Stimulated activated CD8-positive, alpha-beta memory T cell treated with anti-CD3 and anti-CD28 coated beads, Interleukin-2, amount 100 ng/mL, for 48 hours (primary cell): ENCODE data around the gene RCOR1.
"Not testable (repeated sequence)": the region's sequence is repeated elsewhere in the genome, so short reads cannot be mapped to it uniquely, and the experiment has no call there.

Source experiments
- DNase-seq, 2 donors: peaks; one replicate each; pipeline ENCODE4 v3.0.0-alpha.2; 2020; ENCODE audit warnings: low read depth in 2 of 2

RCOR1 gene

GRCh38 chr14:102591944-102592762, at the start of gene RCOR1:
Gene RCOR1 (plus strand): TSS chr14:102592649. CDS start chr14:102592887, 238 bp downstream.
- peak; percentile 97 to 98 for DNase-seq

- DNase-seq: no peak
Observed at GRCh38 chr14:102544046-102544746, 48.3 kb upstream of the RCOR1 start.

GRCh38 chr14:102544747-102545460, 47.5 kb upstream of the RCOR1 start:
- DNase-seq: no peak

DNA sequence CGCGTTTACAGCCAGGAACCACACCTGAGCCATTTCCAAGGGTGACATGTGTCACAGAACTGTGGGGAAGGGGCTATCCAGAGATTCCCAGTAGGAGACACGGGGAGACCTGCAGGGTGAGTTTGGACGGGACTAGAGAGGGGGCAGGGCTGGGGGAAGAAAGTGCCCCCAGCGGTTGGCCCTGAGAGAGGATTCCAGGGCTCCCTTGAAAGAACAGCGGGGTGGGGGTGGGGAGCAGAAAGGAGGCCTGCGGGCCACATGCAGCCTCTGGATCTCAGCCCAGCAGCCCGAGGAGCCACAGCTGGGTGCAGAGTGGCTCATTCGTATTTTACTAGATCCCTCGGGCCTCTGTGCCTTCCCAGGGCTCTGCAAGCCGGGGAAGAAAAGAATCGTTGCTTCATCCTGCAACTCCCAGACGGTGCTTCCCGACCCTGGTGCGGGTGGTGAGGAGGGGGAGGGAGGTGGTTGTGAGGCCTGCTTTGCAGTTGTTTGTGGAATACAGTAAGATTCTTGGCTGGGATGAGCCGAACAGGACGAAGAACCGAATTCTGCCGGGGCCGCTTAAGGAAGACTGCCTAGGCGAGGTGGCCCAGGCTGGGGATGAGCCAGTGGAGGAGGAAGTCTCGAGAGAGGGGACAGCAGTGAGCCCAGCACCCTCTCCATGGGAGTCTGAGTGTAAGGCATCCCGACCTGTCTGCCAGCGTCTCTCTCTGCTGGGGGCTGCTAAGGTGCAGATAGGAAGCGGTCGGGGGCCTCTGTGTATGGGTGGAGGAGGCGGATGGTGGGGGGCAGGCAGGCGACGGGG, 46.8 kb upstream of the RCOR1 start:
- no peak for DNase-seq

- no peak for DNase-seq
Observed at GRCh38 chr14:102548616-102549240, 43.7 kb upstream of the RCOR1 start.

DNA sequence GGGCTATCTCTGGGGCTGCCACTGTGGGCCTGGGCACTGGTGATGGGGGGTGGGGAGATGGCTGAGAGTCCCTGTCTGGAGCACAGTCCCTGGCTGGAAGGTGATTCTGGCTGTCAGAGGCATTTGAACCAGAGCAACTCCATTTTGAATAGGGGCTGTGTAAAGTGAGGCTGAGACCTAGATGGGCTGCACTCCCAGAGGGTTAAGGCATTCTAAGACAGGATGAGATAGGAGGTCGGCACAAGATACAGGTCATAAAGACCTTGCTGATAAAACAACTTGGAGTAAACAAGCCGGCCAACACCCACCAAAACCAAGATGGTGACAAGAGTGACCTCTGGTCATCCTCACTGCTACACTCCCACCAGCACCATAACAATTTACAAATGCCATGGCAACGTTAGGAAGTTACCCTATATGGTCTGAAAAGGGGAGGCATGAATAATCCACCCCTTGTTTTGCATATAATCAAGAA, 41.5 kb upstream of the RCOR1 start:
- DNase-seq: not testable (repeated sequence)

GRCh38 chr14:102551995-102552705, 40.3 kb upstream of the RCOR1 start:
- peak; percentile 9 to 40 for DNase-seq

DNA sequence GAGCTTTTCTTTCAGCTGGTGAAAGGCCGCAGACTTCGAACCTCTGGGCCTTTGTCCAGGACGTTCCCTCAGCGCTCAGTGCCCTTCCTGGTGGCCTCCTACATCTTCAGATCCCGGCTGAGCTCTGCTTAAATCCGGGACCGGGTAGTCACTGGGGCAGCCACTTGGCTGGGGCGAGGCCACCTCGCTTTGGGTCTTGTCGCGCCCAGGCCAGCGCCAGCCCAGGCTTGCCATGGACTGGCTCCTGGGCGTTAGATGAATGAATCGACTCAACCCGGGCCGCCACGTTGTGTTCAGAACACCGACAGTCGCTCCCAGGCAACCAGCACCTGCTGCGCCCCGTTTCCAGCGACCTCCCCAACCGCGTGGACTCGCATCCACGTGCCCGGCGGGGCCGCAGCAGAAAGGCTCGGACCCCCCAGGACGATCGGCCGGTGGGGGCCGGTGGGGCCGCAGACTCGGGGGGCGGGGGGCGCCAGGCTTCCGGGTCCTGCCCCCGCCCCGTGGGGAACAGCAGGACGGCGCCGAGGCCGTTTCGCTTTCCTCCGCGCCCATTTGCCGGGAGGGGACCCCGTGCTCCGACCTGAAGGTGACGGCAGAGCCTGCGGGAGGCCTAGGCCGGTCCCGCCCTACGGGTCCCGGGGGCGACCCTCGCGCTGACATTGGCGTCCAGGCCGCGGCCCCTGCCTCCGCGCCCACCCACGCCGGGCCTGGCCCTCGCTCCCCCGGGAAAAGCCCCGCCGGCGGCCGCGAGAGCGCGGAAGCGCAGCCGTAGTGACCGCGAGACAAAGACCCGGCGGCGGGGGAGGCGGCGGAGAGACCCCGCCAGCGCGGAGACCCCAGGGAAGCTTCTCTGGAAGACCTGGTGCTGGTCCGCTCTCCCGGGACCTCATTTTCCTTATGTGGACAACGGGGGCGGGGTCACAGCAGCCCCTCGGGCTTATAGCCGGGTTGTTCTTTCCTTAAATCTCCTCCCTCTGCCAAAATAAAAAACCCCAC, 37.3 kb upstream of the RCOR1 start:
- peak; percentile 17 to 32 for DNase-seq

- no peak for DNase-seq
Observed at GRCh38 chr14:102556098-102556677, 36.3 kb upstream of the RCOR1 start.

- no peak for DNase-seq
Observed at GRCh38 chr14:102557434-102558226, 34.8 kb upstream of the RCOR1 start.

- DNase-seq: no peak
Observed at GRCh38 chr14:102558556-102558955, 33.9 kb upstream of the RCOR1 start.

GRCh38 chr14:102560458-102561261, 31.8 kb upstream of the RCOR1 start:
- DNase-seq: no peak

DNA sequence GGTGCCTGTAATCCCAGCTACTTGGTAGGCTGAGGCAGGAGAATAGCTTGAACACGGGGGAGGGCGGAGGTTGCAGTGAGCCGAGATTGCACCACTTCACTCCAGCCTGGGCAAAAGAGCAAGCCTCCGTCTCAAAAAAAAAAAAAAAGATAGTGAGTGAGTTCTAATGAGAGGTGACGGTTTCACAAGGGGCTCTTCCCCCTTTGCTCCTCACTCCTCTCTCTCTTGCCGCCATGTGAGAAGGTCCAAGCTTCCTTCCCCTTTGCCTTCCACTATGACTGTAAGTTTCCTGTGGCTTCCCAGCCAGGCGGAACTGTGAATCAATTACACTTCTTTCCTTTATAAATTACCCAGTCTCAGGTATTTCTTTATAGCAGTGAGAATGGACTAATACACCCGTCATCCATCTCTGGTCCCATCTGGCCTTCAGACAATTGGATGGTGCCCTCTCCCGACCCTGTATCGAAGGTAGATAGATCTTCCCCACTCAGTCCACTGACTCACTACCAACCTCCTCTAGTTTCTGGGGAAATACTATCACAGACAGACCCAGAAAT, 27.0 kb upstream of the RCOR1 start:
- DNase-seq: no peak

- no peak for DNase-seq
Observed at GRCh38 chr14:102565959-102566358, 26.5 kb upstream of the RCOR1 start.

GRCh38 chr14:102568115-102568614, 24.3 kb upstream of the RCOR1 start:
- DNase-seq: peak in 1 of 2 donors; percentile 36

- no peak for DNase-seq
Observed at GRCh38 chr14:102570334-102570995, 22.0 kb upstream of the RCOR1 start.
